ENCODE measurements around the gene FBXW9.
"Not testable (repeated sequence)": the region's sequence is repeated elsewhere in the genome, so short reads cannot be mapped to it uniquely, and the experiment has no call there.

Gene FBXW9

DNA sequence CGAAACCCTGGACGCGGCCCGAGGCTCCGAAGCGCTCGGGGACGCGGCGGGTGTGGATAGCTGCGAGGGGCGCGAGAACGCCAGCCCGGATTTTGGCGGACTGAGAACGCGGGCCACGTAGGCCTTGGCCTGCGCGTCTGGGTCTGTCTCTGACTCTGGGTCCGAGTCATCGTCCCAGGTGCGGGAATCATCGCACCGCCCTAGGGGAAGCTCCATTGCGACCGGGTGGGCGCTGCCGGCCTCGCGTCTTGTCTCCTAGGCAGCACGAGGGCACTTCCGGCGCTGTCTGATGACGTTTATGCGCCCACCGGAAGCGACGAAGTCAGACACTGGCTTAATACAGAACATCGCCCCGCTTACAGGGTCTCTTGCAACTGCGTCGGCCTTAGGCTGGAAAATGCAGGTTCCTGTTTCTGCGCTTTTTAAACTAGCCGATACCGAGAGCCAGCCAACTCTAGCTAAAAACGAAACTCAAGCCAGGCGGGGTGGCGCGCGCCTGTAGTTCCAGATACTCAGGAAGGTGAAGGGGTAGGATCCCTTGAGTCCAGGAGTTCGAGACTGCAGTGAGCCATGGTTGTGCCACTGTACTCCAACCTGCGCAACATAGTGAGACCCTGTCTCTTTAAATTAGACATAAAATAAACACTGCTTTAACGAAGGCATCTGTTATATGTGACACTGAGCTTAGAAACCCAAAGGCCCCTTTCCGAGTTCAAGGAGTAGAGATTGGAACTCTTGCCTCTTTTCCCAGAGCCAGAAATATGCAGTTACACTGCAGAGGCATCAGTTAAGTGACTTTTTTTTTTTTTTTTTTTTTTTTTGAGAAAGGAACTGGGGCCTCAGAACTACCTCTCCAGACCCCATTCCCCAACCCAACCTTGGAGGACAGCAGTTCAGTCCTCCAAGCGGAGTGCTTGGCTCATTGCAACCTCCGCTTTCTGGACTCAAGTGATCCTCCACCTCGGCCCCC lies at the start of gene FBXW9:
TSS of gene FBXW9 (minus strand) at position 266 of the 970 bp plus-strand sequence. CDS start at position 216, 50 bp downstream.
- DNase-seq (ENCODE audit: low spot score) = peak; percentile 93

DNA sequence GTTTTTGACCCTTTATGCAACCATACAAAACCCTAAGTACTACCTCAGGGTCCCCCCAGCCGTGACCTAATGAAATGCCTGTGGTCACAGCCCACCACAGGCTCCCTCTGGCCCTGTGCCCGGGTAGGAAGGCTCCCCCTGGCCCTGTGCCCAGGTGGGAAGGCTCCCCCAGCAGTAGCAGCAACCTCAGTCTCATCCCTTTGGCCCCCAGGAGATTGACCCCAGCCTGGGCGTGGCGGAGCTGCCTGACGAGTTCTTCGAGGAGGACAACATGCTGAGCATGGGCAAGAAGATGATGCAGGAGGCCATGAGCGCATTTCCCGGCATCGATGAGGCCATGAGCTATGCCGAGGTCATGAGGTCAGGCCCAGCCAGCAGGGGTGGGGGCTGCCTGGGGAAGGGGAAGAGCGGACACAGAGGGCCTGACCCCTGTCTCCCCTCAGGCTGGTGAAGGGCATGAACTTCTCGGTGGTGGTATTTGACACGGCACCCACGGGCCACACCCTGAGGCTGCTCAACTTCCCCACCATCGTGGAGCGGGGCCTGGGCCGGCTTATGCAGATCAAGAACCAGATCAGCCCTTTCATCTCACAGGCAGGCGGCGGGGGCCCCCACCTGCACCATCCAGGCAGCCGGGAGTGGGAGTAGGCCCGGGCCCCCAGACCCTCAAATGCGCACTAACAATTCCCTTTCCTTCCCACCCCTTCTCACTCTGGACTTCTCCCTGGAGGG lies 48.9 kb upstream of the FBXW9 start:
- peak; percentile 13 for DNase-seq (ENCODE audit: low spot score)

DNA sequence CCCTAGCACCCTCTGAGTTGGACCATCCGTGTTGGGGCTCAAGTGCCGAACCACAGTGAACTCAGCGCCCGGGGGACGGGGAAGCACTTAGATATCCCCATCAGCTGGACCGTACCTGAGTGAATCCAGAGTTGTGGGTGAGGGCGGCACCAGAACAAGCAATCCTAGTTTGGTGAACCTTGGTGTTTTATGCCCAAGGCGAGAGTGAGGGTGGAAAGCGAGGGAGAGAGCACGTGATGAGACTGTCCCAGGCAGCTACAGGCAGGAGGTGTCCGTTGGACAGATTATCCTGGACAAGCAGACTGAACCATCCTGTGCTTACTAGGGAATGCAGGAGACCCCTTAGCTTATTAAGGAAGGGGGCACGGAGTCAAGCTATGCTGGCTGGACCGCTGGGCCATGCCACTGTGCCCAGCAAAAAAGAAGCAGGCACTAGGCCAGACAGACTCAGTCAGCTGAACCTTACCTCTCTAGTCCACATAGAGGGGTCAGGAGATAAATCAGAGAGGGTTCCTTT lies 41.5 kb upstream of the FBXW9 start:
- DNase-seq (ENCODE audit: low spot score) = no peak

DNA sequence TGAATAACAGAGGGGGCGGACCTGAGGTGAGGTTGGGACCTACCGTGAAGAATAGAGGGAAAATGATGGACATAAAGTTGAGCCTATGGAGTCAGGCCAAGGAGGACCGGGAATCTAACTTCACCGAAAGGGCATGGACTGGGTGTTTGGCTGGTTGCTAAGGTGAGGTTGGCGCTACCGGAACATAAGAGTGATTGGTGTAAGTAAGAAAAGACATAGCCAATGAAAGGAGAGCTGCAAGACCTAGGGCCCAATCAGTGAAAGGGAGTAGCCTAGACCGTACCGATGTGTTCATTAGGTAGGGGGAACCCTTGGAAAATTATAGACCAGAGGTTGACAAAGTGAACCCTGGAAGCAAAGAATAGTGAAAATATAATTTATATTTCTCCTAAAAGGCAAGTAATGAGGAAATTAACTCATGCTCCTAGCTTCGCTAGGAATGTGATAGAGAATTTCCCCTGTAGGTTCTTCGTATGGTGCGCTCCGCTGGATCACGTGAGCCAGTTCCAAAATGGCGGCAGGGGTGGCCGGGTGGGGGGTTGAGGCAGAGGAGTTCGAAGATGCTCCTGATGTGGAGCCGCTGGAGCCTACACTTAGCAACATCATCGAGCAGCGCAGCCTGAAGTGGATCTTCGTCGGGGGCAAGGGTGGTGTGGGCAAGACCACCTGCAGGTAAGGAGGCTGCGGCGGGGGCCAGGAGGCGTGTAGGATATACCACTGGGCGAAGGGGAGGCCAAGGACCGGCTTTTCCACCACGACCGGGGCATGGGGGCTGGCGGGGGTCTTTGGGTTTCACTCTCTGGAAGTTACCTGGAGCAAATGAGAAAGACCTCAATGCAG lies 40.8 kb upstream of the FBXW9 start, which contains the start of gene GET3:
TSS of gene GET3 (plus strand) at position 503 of the 840 bp plus-strand sequence. CDS start at position 512, 9 bp downstream.
- DNase-seq (ENCODE audit: low spot score) = peak; percentile 100

DNA sequence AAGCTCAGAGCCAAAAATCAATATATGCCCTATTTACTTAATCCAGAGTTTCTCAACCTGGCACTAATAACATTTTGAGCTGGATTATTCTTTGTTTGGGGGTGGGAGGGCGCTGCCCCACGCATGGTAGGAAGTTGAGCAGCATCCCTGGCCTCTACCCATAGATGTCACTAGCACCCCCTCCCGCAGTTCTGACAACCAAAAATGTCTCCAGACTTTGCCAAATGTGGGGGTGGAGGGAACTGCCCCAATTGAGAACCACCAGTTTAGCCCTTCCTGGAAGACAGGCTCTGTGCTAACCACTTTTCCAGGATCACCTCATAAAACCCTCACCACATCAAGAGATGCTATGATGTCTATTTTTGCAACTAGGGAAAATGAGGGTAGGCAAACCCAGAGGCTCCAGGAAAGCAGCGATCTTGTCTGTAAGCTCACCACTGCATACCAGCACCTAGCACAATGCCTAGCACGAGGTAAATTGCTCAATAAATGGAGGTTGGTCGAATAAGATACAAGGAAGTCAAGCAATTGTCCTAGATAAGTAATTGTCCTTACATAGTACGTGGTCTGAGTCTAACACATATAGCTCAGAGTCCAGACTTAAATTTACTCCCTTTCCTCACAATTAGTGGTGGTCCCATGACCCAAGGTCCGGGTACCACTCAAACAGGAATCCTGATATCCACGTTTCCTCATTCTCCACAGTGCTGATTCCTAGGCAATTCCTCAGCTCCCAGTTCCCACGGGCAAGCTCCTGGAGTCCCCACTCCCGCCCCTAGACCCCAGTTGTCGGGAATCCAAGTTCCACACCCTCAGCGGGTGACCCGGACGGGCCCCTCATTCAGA lies 37.2 kb upstream of the FBXW9 start:
- DNase-seq (ENCODE audit: low spot score) = peak; percentile 46

DNA sequence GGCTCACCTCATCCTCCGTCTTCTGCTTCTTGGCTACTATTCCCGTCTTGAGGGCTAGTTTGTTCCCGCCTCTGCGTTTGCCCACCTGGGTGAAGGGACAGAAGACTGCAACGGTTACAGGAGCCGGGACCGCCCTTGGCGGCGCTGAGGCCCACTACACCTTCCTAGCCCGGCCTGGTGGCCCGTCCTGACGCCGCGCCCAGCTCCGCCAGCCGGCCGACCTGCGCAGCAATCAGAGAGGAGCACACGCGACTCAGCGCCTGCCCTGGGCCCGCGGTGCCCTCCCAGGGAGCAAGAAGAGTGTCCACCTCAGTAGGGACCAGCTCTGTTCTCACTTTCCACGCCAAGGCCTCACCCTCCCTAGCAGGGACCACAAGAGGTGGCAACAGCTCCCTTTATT lies 34.9 kb upstream of the FBXW9 start:
- DNase-seq (ENCODE audit: low spot score) = no peak

DNA sequence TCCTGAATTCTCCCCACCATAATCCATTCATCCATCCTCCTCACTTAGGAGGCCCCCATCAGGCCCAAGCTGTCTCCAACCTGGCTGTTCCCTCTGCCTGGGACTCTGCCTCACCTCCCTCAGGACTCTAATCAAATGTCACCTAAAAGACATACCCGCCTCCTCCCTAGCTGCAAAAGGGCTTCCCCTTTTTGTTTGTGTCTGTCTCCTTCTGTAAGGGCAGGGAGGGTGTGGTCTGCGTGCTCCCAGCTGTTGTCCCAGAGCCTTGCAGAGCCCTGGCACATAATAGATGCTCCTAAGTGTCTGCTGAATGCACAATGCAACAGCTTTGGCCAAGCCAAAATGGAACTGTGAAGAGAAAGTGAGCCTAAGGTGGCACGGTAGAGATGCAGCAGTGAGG lies 33.6 kb upstream of the FBXW9 start:
- no peak for DNase-seq (ENCODE audit: low spot score)

DNA sequence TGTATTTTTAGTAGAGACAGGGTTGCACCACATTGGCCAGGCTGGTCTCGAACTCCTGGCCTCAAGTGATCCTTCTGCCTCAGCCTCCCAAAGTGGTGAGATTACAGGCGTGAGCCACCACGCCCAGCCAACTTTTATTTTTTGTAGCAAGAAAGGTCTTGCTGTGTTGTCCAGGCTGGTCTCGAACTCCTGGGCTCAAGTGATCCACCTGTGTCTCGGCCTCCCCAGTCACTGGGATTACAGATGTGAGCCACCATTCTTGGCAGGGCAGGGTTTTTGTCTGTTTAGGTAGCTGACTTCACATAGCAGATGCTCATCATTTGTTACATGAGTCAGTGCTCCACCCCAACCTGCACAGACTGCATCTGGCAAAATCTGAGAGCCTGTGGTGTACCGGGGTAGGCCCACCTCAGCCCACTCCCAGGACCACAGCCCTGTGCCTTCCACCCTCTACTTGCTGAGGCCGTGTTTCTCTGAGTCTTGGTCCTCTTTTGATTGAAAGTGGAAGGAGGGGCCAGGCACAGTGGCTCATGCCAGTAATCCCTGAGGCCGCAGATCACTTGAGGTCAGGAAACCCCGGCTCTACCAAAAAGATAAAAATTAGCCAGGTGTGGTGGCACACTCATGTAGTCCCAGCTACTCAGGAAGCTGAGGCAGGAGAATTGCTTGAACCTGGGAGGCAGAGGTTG lies 31.5 kb upstream of the FBXW9 start:
- peak; percentile 58 for DNase-seq (ENCODE audit: low spot score)

DNA sequence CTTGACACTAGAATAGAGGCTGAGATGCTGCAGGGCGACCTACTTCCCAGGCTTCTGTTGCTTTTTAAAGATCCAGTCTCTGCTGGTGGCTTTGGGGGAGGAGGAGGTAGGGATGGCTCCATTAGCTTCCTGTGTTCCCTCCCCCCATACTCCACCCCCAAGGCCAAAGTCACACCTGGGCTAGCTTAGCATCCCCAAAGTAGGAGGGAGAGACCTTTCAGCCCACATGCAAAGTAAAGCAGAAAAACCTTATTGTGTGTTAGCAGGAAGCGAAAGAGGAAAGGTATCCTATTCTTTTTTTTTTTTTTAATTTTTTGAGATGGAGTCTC lies 30.5 kb upstream of the FBXW9 start:
- no peak for DNase-seq (ENCODE audit: low spot score)

DNA sequence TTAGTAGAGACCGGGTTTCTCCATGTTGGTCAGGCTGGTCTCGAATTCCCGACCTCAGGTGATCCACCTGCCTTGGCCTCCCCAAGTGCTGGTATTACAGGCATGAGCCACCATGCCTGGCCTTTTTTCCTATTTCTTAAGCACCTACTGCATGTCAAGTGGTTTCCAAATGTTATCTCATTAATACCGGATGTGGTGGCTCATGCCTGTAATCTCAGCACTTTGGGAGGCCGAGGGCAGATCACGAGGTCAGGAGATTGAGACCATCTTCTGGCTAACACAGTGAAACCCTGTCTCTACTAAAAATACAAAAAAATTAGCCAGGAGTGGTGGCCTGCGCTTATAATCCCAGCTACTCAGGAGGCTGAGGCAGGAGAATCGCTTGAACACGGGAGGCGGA lies 29.2 kb upstream of the FBXW9 start:
- DNase-seq (ENCODE audit: low spot score) = not testable (repeated sequence)

DNA sequence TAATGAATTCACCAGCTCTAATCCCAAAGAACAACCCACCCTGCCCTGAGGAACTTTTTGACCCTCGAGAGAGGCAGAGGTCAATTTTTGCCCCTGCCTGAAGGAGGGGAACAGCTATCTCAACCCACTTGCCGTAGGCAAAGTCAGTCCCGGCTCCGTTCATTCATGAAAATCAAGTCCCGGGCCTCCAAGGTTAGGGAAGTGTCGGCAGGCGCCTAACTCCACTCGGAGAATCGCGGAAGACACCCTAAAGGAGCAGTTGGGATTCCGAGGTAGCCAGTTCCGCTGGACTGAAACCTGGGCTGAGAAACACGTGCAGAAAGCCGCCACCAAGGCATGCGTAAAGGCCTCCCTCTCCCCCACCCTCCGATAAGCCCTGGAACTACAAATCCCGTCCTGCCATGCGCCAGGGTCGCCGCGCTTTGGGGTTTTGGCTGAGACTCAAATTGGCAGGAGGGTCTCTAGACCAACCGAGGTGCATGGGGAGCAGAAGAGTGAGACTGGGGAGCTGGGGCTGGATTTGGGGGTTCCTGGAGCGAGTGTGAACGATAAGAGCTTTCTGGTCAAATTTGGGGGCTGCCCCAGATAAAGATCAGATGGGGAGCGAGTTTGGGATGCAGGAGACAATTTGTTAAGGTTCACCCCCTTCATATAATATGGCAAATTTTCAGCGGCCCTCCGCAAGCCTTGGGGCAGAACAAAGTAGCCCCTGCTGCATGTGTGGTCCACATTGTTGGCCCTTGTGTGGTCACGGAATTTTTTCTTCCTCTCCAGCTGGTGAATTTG lies 27.4 kb upstream of the FBXW9 start, which contains the start of gene TNPO2:
TSS of gene TNPO2 (minus strand) at position 292 of the 786 bp plus-strand sequence. CDS start 2,955 bp downstream, outside the sequence.
- peak; percentile 68 for DNase-seq (ENCODE audit: low spot score)

DNA sequence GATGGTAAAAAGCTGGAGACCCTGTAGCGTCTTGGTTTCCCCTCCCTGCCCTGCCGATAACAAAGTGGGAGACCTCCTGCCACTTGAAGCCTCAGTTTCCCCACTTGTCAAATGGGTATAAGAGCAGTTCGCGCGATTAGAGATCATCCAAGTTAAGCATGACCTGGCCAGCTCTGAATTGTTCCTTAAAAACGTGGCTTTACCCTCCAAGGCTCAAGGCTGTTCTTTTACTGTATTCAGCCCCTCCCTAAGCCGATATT lies 26.9 kb upstream of the FBXW9 start:
- DNase-seq (ENCODE audit: low spot score) = no peak

DNA sequence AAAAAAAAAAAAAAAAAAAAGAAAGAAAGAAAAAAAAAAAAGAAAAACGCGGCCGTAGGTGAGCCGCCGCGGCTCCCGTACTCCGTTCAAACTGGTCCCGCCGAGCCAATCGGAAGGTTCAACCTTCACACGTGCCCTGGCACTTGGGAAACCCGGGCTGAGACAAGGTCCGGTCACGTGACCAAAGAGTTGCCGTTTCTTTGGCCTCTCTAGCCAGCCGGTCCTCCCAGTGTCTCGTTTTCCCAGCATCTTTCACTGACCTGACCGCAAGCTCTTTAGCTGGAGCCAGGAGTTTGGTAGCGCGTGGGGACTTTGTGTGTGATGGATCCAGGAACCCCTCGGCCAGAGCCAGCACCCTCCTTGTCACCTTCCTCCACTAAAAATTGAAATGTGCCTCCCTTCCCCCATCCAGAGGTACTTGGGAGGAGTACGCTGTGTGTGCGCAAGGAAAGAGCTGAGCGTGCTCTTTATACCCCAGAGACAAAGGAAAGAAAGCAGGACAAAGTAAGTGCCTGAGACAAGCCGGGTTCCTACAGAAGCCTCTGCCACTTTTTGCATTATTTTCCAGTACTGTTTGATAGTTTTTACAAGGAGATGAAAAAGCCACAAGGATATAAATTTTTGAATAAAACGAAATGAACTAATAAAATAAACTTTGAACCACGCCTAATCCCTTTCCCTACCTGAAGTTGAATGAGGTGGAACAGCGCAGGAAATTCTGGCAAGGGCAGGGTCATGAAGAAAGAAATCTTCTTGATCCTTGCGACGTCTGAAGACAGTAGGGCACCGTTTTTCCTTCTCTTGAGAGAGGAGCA lies 26.3 kb upstream of the FBXW9 start:
- peak; percentile 98 for DNase-seq (ENCODE audit: low spot score)

DNA sequence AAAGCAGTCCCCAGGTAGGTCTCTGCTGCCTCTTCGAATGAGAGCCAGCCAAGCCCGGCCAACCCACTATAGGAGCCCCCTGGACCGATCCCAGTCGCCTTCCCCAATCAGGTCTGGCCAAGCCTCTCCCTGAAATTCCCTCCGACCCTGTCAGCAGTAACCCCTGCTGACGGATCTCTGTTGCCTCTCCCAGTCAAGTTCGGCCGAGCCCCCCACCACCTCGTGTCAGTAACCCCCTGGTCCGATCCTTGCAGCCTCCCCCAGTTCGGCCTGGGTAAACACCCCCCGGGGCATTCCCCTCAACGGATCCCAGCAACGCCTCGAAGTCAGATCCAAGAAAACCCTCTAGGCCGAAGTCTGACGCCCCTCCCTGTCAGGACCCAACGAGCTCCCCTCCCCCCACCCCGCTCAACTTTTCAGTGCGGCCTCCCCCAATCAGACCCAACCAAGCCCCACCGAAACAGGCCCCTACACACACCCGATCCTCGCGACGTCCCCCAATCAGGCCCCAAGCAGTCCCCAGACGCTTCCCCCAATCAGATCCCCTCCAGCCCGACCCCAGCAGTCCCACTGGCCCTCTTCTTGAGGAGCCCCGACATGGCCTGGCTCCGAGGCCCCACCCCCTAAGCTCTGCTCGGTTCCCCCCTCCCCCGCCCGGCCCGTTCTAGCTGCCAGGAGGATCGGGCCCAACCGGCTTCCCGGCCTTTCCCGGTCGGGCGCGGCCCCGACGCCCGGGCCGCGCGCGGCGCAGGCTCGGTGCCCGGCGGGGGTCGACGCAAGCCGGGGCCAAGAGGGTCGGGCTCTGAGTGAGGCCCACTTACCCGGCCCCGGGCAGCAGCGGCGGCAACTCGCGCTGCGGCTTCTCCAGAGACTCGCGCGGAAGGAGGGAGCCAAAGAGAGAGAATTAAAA lies 25.5 kb upstream of the FBXW9 start:
- peak; percentile 61 for DNase-seq (ENCODE audit: low spot score)

DNA sequence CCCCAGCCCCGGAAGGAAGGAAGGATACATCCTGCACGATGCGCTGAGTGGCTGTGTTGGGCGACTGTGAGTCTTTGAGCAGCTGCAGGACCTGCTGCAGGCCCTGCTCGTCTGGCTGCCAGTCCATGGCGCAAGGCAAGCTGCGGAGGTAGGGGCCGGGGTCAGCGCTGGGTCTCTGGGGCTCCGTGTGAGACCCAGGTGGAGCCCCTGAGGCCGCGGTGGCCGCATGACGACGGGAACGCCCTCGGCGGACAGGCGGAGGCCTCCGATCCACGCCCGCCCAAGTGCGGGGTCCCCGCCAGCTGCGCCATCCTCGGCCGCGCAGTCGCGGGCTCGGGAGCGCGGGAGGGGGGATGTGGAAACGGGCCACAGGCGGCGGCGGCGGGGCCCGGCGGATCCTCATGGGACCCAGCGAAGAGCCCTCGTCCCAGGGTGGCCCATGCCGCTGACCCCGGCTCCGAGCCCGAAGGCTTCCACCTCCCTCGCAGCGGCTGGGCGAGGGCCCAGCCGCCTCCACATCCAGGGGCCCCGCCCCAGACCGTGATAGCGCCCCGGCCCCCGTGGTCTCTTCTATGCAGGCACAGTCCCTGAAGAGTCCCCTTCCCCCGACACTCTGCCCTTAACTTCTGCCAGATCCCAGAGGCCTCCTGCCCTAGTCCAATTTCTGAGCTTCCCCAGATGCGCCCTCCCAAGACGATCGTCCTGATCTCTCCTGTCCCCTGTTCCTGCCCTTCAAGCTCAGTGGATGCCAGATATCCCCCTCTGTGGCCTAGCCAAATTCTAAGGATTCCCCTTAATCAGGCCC lies 24.6 kb upstream of the FBXW9 start:
- peak; percentile 7 for DNase-seq (ENCODE audit: low spot score)

DNA sequence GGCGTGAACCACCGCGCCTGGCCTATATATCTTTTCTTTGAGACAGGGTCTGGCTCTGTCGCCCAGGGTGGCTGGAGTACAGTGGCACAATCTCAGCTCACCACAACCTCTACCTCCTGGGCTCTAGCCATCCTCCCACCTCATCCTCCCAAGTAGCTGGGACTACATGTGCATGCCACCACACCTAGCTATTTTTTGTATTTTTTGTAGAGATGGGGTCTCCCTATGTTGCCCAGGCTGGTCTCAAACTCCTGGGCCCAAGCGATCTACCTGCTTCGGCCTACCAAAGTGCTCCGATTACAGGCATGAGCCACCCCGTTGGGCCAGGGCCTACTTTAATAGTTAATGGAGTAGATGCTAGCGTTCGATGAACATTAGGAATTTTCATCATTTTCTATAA lies 23.9 kb upstream of the FBXW9 start:
- DNase-seq (ENCODE audit: low spot score) = no peak

DNA sequence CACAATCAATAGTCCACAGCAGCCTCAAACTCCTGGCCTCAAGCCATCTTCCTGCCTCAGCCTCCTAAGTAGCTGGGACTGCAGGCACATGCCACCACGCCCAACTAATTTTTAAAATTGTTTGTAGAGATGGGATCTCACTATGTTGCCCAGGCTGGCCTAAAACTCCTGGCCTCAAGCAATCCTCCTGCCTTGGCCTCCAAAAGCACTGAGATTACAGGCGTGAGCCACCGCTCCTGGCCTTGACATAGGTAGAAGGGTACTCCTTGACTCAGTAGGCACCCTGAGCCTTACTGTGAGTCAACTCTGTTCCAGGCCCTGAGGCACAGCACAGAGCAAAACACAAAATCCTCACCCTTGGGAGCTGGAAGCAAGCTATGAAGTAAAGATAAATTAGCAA lies 19.5 kb upstream of the FBXW9 start:
- DNase-seq (ENCODE audit: low spot score) = no peak

Data from kidney tubule cell (primary cell).